Cardiac muscle cell (in vitro differentiated cells and primary cell): ENCODE results near the gene HERC3. TPM values are rescaled to one million over a fixed set of nuclear protein-coding genes. Genes with fewer than 3 reads are reported as not detected.

Source experiments
- DNase-seq, 2 donors: peaks; one replicate each; pipeline versions ENCODE4 v3.0.0 to v3.0.0-alpha.2; 2010 to 2017; ENCODE audit warnings: low read depth in 1 of 2, low spot score in 1 of 2
- H3K27ac ChIP-seq: fragments of 200-600 bp; sonication (generic); 2 replicates; pipeline ENCODE4 v1.5.1; 2016
- H3K27me3 ChIP-seq: fragments of 200-600 bp; sonication (generic); 2 replicates; pipeline ENCODE4 v1.6.0; 2016; ENCODE audit warnings: control low read depth
- H3K36me3 ChIP-seq: fragments of 200-600 bp; sonication (generic); 2 replicates; pipeline ENCODE4 v1.5.1; 2016; ENCODE audit warnings: control low read depth
- H3K4me1 ChIP-seq: fragments of 200-600 bp; sonication (generic); 2 replicates; pipeline ENCODE4 v1.8.1; 2017; ENCODE audit warnings: low read depth, mild to moderate bottlenecking, mixed run types
- H3K4me3 ChIP-seq: fragments of 200-600 bp; sonication (generic); 2 replicates; pipeline ENCODE4 v1.5.1; 2016; ENCODE audit warnings: mild to moderate bottlenecking
- H3K9me3 ChIP-seq: fragments of 200-600 bp; sonication (generic); 2 replicates; pipeline ENCODE4 v1.5.1; 2017; ENCODE audit warnings: low read depth, mild to moderate bottlenecking, control low read depth
- polyA plus RNA-seq: library from polyadenylated mRNA; unstranded; fragments of >200 nt; fragmentation: Nextera tagmentation; extraction: Ambion mirVana; gene quantifications from 2 replicates; pipeline ENCODE4 v1.2.1, GENCODE V29; 2016
- total RNA-seq: library from RNA; depleted of rRNA; stranded (reverse); fragments of >200 nt; gene quantifications from 2 replicates; pipeline ENCODE4 v1.2.3, GENCODE V29; 2016
- TF ChIP-seq, protein P1 (sequence below): IDR thresholded peaks from 2 replicates; pipeline ENCODE4 v1.5.1; 2012; ENCODE audit warnings: low read depth, mild to moderate bottlenecking, low read length

The HERC3 gene
- total and polyA plus RNA-seq, 2 experiments from 2014 or later: 29.4 to 35.3 TPM

DNA sequence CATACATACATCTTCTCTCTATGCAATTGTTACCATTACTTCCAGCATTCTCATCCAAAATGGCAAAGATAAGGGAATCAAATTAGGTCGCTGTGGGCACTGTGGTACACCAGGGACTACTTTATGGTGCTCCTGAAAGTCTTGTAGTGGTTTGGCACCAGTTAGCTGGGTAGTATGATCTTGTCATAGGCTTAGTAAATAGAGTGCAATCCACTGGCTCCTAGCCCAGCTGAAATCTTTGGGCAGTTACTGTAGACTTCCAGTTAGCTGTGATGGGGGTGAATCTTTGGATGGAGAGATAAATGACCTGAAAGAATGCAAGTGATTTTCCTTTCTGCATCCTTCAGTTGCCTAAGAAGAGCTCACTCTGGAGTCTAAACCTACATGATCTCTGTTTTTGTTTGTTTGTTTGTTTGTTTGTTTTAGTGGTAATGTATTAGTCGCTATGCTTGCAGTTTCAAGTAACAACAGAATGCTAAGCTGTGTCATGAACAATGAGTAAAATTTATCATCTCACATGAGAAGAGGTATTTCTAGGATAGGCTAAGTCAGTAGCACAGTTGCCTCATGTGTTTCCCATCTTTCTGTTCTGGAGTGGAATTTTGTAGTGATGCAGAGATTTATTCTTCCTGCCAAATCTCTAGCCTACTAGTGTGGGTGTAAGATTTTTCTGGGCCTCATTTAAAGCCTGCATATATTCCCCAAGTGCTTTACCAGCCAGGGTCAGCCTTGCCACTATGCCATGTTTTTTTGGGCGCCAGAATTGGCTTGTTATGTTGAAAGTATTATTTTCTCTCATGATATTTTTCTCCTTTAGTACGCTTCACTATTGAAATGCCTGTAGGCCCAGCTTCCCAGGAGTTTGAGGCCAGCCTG, 24.2 kb downstream of the HERC3 start:
- Histone ChIP-seq H3K9me3 (no peaks in the 10 kb centered on the region), H3K4me3 (no peak overlapping the region), H3K27ac (no peak overlapping the region), H3K36me3 (no peaks in the 10 kb centered on the region), H3K27me3 (no peaks in the 10 kb centered on the region), H3K4me1 (peaks cover 14% of the 10 kb centered on the region)
- TF ChIP-seq, protein P1, sequence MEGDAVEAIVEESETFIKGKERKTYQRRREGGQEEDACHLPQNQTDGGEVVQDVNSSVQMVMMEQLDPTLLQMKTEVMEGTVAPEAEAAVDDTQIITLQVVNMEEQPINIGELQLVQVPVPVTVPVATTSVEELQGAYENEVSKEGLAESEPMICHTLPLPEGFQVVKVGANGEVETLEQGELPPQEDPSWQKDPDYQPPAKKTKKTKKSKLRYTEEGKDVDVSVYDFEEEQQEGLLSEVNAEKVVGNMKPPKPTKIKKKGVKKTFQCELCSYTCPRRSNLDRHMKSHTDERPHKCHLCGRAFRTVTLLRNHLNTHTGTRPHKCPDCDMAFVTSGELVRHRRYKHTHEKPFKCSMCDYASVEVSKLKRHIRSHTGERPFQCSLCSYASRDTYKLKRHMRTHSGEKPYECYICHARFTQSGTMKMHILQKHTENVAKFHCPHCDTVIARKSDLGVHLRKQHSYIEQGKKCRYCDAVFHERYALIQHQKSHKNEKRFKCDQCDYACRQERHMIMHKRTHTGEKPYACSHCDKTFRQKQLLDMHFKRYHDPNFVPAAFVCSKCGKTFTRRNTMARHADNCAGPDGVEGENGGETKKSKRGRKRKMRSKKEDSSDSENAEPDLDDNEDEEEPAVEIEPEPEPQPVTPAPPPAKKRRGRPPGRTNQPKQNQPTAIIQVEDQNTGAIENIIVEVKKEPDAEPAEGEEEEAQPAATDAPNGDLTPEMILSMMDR: no peak
- peak in 1 of 2 donors; percentile 83 for DNase-seq

GRCh38 chr4:88618782-88619485, 26.7 kb downstream of the HERC3 start:
- Histone ChIP-seq H3K4me3 (no peak overlapping the region), H3K27ac (no peak overlapping the region), H3K27me3 (no peaks in the 10 kb centered on the region), H3K9me3 (no peaks in the 10 kb centered on the region), H3K4me1 (no peaks in the 10 kb centered on the region), H3K36me3 (no peaks in the 10 kb centered on the region)
- no peak for DNase-seq
- TF ChIP-seq, protein P1: no peak

- H3K27me3 ChIP-seq: no peaks in the 10 kb centered on the region
- TF ChIP-seq, protein P1: no peak
- no peak overlapping the region for H3K4me3 ChIP-seq
- no peak for DNase-seq
- H3K4me1 ChIP-seq: no peaks in the 10 kb centered on the region
- no peak overlapping the region for H3K27ac ChIP-seq
- no peaks in the 10 kb centered on the region for H3K9me3 ChIP-seq
- H3K36me3 ChIP-seq: no peaks in the 10 kb centered on the region
These were observed 27.7 kb downstream of the HERC3 start for GRCh38 chr4:88619971-88620370.

DNA sequence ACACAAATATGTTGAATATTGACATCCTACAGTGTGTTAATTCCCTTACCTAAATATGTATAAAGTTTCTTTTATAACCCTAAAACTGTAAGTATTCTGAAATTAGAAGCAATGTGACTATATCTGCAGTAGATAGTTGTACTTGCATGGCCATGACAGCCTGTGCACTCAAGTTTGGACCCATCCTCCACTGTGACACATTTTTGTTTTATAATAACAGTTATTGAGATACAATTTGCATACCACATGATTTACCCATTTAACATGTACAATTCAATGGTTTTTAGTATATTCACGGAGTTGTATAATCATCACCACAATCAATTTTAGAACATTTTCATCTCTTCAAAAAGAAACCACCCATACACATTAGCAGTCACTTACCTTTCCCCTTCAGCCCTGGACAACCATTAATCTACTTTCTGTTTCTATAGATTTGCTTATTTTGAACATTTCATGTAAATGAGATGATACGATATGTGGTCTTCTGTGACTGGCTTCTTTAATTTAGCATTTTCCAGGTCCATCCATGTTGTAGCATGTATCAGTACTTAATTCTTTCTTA, 29.6 kb downstream of the HERC3 start:
- TF ChIP-seq, protein P1: no peak
- Histone ChIP-seq H3K36me3 (no peaks in the 10 kb centered on the region), H3K4me1 (no peaks in the 10 kb centered on the region), H3K9me3 (no peaks in the 10 kb centered on the region), H3K4me3 (no peak overlapping the region), H3K27ac (no peak overlapping the region), H3K27me3 (no peaks in the 10 kb centered on the region)
- no peak for DNase-seq

- TF ChIP-seq, protein P1: no peak
- no peaks in the 10 kb centered on the region for H3K4me1 ChIP-seq
- peak in 1 of 2 donors; percentile 54 for DNase-seq
- no peaks in the 10 kb centered on the region for H3K27me3 ChIP-seq
- H3K36me3 ChIP-seq: no peaks in the 10 kb centered on the region
- no peak overlapping the region for H3K4me3 ChIP-seq
- no peak overlapping the region for H3K27ac ChIP-seq
- H3K9me3 ChIP-seq: no peaks in the 10 kb centered on the region
These were observed 30.8 kb downstream of the HERC3 start for GRCh38 chr4:88623097-88623496.
